Stimulated activated CD4-positive, alpha-beta T cell treated with anti-CD3 and anti-CD28 coated beads, Interleukin-2, amount 100 ng/mL, for 4 hours (primary cell): ENCODE measurements around the gene ENTPD1.
"Not testable (repeated sequence)": the region's sequence is repeated elsewhere in the genome, so short reads cannot be mapped to it uniquely, and the experiment has no call there.

Experiments
- DNase-seq: peaks from one replicate; pipeline ENCODE4 v3.0.0-alpha.2; 2020; ENCODE audit warnings: low read depth

Gene ENTPD1

GRCh38 chr10:95796504-95796903 is 40.5 kb downstream of the ENTPD1 start:
- DNase-seq, result no peak

- no peak for DNase-seq
Observed at GRCh38 chr10:95798096-95798855, 42.3 kb downstream of the ENTPD1 start.

GRCh38 chr10:95800286-95800685 is 44.3 kb downstream of the ENTPD1 start:
- DNase-seq, result not testable (repeated sequence)

- not testable (repeated sequence) for DNase-seq
Observed at GRCh38 chr10:95806687-95807380, 50.9 kb downstream of the ENTPD1 start.

- DNase-seq, result not testable (repeated sequence)
Observed at GRCh38 chr10:95808705-95809308, 52.8 kb downstream of the ENTPD1 start.

GRCh38 chr10:95809370-95810197 is 53.6 kb downstream of the ENTPD1 start:
- DNase-seq, result no peak

GRCh38 chr10:95810198-95810976 is 54.4 kb downstream of the ENTPD1 start:
- DNase-seq, result no peak

GRCh38 chr10:95813054-95813685 is 57.2 kb downstream of the ENTPD1 start:
- no peak for DNase-seq

GRCh38 chr10:95814011-95814727 is 58.2 kb downstream of the ENTPD1 start:
- DNase-seq, result no peak

- no peak for DNase-seq
Observed at GRCh38 chr10:95815133-95815532, 59.2 kb downstream of the ENTPD1 start.

- DNase-seq, result no peak
Observed at GRCh38 chr10:95815701-95816240, 59.8 kb downstream of the ENTPD1 start.

GRCh38 chr10:95818010-95818409 is 62.0 kb downstream of the ENTPD1 start:
- no peak for DNase-seq

GRCh38 chr10:95818668-95819067 is 62.7 kb downstream of the ENTPD1 start:
- DNase-seq, result no peak

GRCh38 chr10:95819620-95820329 is 63.8 kb downstream of the ENTPD1 start:
- no peak for DNase-seq

- DNase-seq, result no peak
Observed at GRCh38 chr10:95820363-95820762, 64.4 kb downstream of the ENTPD1 start.

- DNase-seq, result no peak
Observed at GRCh38 chr10:95821720-95822119, 65.8 kb downstream of the ENTPD1 start.

GRCh38 chr10:95830044-95830443 is 74.1 kb downstream of the ENTPD1 start:
- DNase-seq, result no peak

GRCh38 chr10:95831076-95831475 is 75.1 kb downstream of the ENTPD1 start:
- no peak for DNase-seq

- no peak for DNase-seq
Observed at GRCh38 chr10:95831515-95831914, 75.6 kb downstream of the ENTPD1 start.
